Upper lobe of left lung (tissue), 6 donors: ENCODE results near the gene CDH12. TPM values are rescaled to one million over a fixed set of nuclear protein-coding genes. Genes with fewer than 3 reads are reported as not detected.

Experiments used
- ATAC-seq, 2 donors: fragments of 200-7000 bp; cut with Tn5 transposase; one replicate each; pipeline ENCODE4 v1.9.1; 2022; ENCODE audit warnings: mild to moderate bottlenecking in 2 of 2, moderate library complexity in 2 of 2; ENCODE audit not compliant: low FRiP score in 2 of 2
- DNase-seq, 2 donors: peaks; one replicate each; pipeline ENCODE4 v3.0.0-alpha.2; 2019 to 2020
- H3K27ac ChIP-seq, 4 donors: fragments of 200-600 bp; sonication (generic); one replicate each; pipeline ENCODE4 v1.5.1; 2016 to 2019
- H3K27me3 ChIP-seq, 4 donors: fragments of 200-600 bp; sonication (generic); one replicate each; pipeline ENCODE4 v1.5.1; 2017 to 2019
- H3K36me3 ChIP-seq, 4 donors: fragments of 200-600 bp; sonication (generic); one replicate each; pipeline ENCODE4 v1.5.1; 2016 to 2019
- H3K4me1 ChIP-seq, 4 donors: fragments of 200-600 bp; sonication (generic); one replicate each; pipeline ENCODE4 v1.5.1; 2018 to 2019
- H3K4me3 ChIP-seq, 4 donors: fragments of 200-600 bp; sonication (generic); one replicate each; pipeline ENCODE4 v1.5.1; 2017 to 2019; ENCODE audit warnings: mild to moderate bottlenecking in 2 of 4, moderate library complexity in 1 of 4
- H3K9me3 ChIP-seq, 4 donors: fragments of 200-600 bp; sonication (generic); one replicate each; pipeline ENCODE4 v1.5.1; 2018 to 2019
- CTCF ChIP-seq, 6 experiments: fragments of 450-650 bp in 4 of 6; fragments of 200-600 bp in 2 of 6; sonication (generic) in 2 of 6; IDR thresholded peaks; one replicate each; pipeline ENCODE4 v1.5.1; 2016 to 2019; ENCODE audit warnings: antibody characterized with exemption in 6 of 6
- EP300 ChIP-seq, 4 donors: sonication (generic); formaldehyde crosslinking; IDR thresholded peaks; one replicate each; pipeline ENCODE4 v1.5.1; 2017; ENCODE audit warnings: antibody characterized with exemption in 4 of 4, control low read depth in 2 of 4
- POLR2A ChIP-seq, 4 donors: fragments of 450-650 bp; IDR thresholded peaks; one replicate each; pipeline ENCODE4 v1.5.1; 2016 to 2017; ENCODE audit warnings: antibody characterized with exemption in 4 of 4, mild to moderate bottlenecking in 2 of 4
- POLR2AphosphoS5 ChIP-seq, 2 donors: sonication (generic); formaldehyde crosslinking; IDR thresholded peaks; one replicate each; pipeline ENCODE4 v1.5.1; 2017; ENCODE audit warnings: antibody characterized with exemption in 2 of 2
- WGBS, 2 donors: methylation state at CpG; one replicate each; pipeline ENCODE4 v1.1.5; 2017 to 2018; 5-methylcytosine and 5-hydroxymethylcytosine counted together
- total RNA-seq, 6 donors: library from RNA; depleted of rRNA in 4 of 6; stranded (reverse); fragments of >200 nt in 4 of 6; gene quantifications; one replicate each; pipeline versions ENCODE4 v1.1.0 to v1.2.1, GENCODE V29; 2016 to 2021
- donor health status: DM: no; HTN: no; CAD: no; lungs with moderate emphysema.
- donor health status: DM: no; HTN: yes; CAD: no; lungs with severe emphysema.

CDH12 gene
- total RNA-seq, 6 donors from 2014 or later: 0.10 to 0.49 TPM; not detected in 4

- no peak for DNase-seq
- 78 to 80% methylated on average over 2 of the region's 2 CpGs for WGBS, 2 donors
These were observed 1061.8 kb downstream of the CDH12 start for GRCh38 chr5:21791304-21791703.

GRCh38 chr5:21784487-21784886, 1068.7 kb downstream of the CDH12 start:
- Histone ChIP-seq H3K4me1 (no peaks in the 10 kb centered on the region), H3K27me3 (no peaks in the 10 kb centered on the region), H3K36me3 (no peaks in the 10 kb centered on the region), H3K4me3 (no peak overlapping the region), H3K9me3 (no peaks in the 10 kb centered on the region), H3K27ac (no peak overlapping the region)
- 93% methylated on average over 1 of the region's 1 CpG for WGBS, 2 donors
- TF ChIP-seq POLR2AphosphoS5 (IDR thresholded peaks at IDR 0.05) (no peak), EP300 (IDR thresholded peaks at IDR 0.05) (no peak), CTCF (IDR thresholded peaks at IDR 0.05) (no peak), POLR2A (IDR thresholded peaks at IDR 0.05) (no peak)
- DNase-seq: no peak
- ATAC-seq: no peak

More at GRCh38 chr5:21791304-21791703, 1061.8 kb downstream of the CDH12 start:
- no peak for ATAC-seq
- Histone ChIP-seq H3K4me3 (no peak overlapping the region), H3K4me1 (no peaks in the 10 kb centered on the region), H3K36me3 (no peaks in the 10 kb centered on the region), H3K9me3 (no peaks in the 10 kb centered on the region), H3K27ac (no peak overlapping the region), H3K27me3 (no peaks in the 10 kb centered on the region)
- no peak for TF ChIP-seq EP300 (IDR thresholded peaks at IDR 0.05)
- no peak for TF ChIP-seq POLR2A (IDR thresholded peaks at IDR 0.05)
- TF ChIP-seq POLR2AphosphoS5 (IDR thresholded peaks at IDR 0.05): no peak
- TF ChIP-seq CTCF (IDR thresholded peaks at IDR 0.05): no peak

GRCh38 chr5:21783074-21783679, 1070.0 kb downstream of the CDH12 start:
- H3K36me3 ChIP-seq: no peaks in the 10 kb centered on the region
- H3K4me1 ChIP-seq: no peaks in the 10 kb centered on the region
- no peak for DNase-seq
- WGBS, 2 donors: 91% methylated on average over 6 of the region's 6 CpGs
- H3K27me3 ChIP-seq: no peaks in the 10 kb centered on the region
- H3K9me3 ChIP-seq: no peaks in the 10 kb centered on the region
- no peak for ATAC-seq
- H3K4me3 ChIP-seq: no peak overlapping the region
- TF ChIP-seq EP300 (IDR thresholded peaks at IDR 0.05): no peak
- TF ChIP-seq POLR2AphosphoS5 (IDR thresholded peaks at IDR 0.05): no peak
- TF ChIP-seq CTCF (IDR thresholded peaks at IDR 0.05): no peak
- no peak for TF ChIP-seq POLR2A (IDR thresholded peaks at IDR 0.05)
- no peak overlapping the region for H3K27ac ChIP-seq

GRCh38 chr5:21776466-21776865, 1076.7 kb downstream of the CDH12 start:
- Histone ChIP-seq H3K27ac (no peak overlapping the region), H3K27me3 (no peaks in the 10 kb centered on the region), H3K36me3 (no peaks in the 10 kb centered on the region), H3K9me3 (no peaks in the 10 kb centered on the region), H3K4me3 (no peak overlapping the region), H3K4me1 (no peaks in the 10 kb centered on the region)
- WGBS, 2 donors: 82 to 84% methylated on average over 3 of the region's 3 CpGs
- TF ChIP-seq EP300 (IDR thresholded peaks at IDR 0.05) (no peak), CTCF (IDR thresholded peaks at IDR 0.05) (no peak), POLR2AphosphoS5 (IDR thresholded peaks at IDR 0.05) (no peak), POLR2A (IDR thresholded peaks at IDR 0.05) (no peak)
- DNase-seq (no peak), ATAC-seq (no peak)

- Histone ChIP-seq H3K27me3 (no peaks in the 10 kb centered on the region), H3K4me3 (no peak overlapping the region), H3K4me1 (no peaks in the 10 kb centered on the region), H3K36me3 (no peaks in the 10 kb centered on the region), H3K27ac (no peak overlapping the region), H3K9me3 (no peaks in the 10 kb centered on the region)
- TF ChIP-seq POLR2A (IDR thresholded peaks at IDR 0.05): no peak
- TF ChIP-seq CTCF (IDR thresholded peaks at IDR 0.05): no peak
- no peak for TF ChIP-seq EP300 (IDR thresholded peaks at IDR 0.05)
- no peak for TF ChIP-seq POLR2AphosphoS5 (IDR thresholded peaks at IDR 0.05)
- DNase-seq (no peak), ATAC-seq (no peak)
- WGBS, 2 donors: 76 to 85% methylated on average over 1 of the region's 1 CpG
These were observed 1078.3 kb downstream of the CDH12 start for GRCh38 chr5:21774801-21775200.
